Measurements from ENCODE around the gene NEK1.

GRCh38 chr4:169399976-169400767 is 212.2 kb downstream of the NEK1 start:
- no peak for TF ChIP-seq CTCF (IDR thresholded peaks at IDR 0.05)
- TF ChIP-seq EZH2 (IDR thresholded peaks at IDR 0.05; ENCODE audit: borderline replicate concordance, insufficient read depth, low read depth, low read length, poor library complexity, severe bottlenecking) = no peak

Measured in B cell (primary cell).